ENCODE measurements around the gene HOXA7.

Gene HOXA7

DNA sequence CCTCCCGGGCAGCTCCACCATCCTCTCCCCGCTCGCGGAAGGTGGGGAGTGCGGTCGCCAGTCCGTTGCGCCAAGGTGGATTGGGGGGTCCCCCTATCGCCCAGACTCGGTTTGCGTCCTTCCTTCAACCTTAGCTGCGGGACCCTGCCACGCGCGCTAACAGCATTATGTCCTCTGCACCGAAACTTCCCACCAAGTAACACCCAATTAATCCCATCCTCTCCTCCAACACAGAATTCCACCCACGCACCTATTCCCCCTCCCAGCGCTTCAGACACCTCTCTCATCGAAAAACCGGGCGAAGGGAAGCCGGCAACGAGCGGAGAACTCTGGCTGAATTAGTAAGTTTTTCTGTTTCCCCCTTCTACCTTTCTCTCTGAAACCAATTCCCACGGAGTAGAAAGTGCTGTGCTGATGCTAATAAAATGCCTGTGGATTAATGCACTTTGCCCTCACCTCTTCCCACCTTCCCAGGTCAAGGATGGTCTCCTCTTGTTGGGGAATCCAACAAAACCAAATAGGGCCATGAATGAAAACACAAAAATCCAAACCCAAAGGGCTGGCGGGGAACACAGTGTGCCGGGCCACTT is 5.0 kb downstream of the HOXA7 start:
- Histone ChIP-seq H3K4me3 (ENCODE audit: control insufficient read depth in 1 of 7, extremely low read depth in 1 of 7, insufficient read depth in 4 of 7, low read depth in 2 of 7, low read length in 6 of 7) (peak overlapping the region; percentile 76 to 100 (median 91)), H3K27ac (ENCODE audit: insufficient read depth in 1 of 2, low read depth in 1 of 2, low read length in 2 of 2, poor library complexity in 1 of 2, severe bottlenecking in 2 of 2) (peak overlapping the region; percentile 75 to 96), H3K9me3 (ENCODE audit: control extremely low read depth in 1 of 5, control insufficient read depth in 4 of 5, insufficient read depth in 2 of 5, low read depth in 1 of 5, low read length in 4 of 5) (peaks cover 0 to 2% (median 0%) of the 10 kb centered on the region in 5 experiments), H3K4me1 (ENCODE audit: control extremely low read depth in 1 of 4, control insufficient read depth in 4 of 4, insufficient read depth in 4 of 4, low read length in 3 of 4) (peaks cover 5 to 86% (median 78%) of the 10 kb centered on the region in 4 experiments), H3K36me3 (ENCODE audit: control insufficient read depth in 4 of 4, insufficient read depth in 4 of 4, low read length in 3 of 4) (peaks cover 0 to 46% (median 4%) of the 10 kb centered on the region in 4 experiments), H3K27me3 (replicated peaks in 2 of 5; ENCODE audit: control insufficient read depth in 4 of 5, insufficient read depth in 5 of 5, low read length in 4 of 5) (no peaks in the 10 kb centered on the region)
- peak in 2 of 3 donors; percentile 65 to 80 for DNase-seq
- 0% methylated on average over 22 of the region's 27 CpGs for WGBS (ENCODE audit: insufficient coverage)
- POLR2A ChIA-PET, result interaction anchor here (1.1 to 3.4 kb wide), 5 partner anchors 11 to 951 kb away, joined by 3 to 15 read pairs (median 4); partner anchors contain the start of gene HNRNPA2B1
- CTCF ChIA-PET, result interaction anchor here (0.7 to 9.1 kb wide), 20 partner anchors 8 to 786 kb away, joined by 3 to 87 read pairs (median 6); partner anchors contain the start of genes HOXA4 and HOXA9

DNA sequence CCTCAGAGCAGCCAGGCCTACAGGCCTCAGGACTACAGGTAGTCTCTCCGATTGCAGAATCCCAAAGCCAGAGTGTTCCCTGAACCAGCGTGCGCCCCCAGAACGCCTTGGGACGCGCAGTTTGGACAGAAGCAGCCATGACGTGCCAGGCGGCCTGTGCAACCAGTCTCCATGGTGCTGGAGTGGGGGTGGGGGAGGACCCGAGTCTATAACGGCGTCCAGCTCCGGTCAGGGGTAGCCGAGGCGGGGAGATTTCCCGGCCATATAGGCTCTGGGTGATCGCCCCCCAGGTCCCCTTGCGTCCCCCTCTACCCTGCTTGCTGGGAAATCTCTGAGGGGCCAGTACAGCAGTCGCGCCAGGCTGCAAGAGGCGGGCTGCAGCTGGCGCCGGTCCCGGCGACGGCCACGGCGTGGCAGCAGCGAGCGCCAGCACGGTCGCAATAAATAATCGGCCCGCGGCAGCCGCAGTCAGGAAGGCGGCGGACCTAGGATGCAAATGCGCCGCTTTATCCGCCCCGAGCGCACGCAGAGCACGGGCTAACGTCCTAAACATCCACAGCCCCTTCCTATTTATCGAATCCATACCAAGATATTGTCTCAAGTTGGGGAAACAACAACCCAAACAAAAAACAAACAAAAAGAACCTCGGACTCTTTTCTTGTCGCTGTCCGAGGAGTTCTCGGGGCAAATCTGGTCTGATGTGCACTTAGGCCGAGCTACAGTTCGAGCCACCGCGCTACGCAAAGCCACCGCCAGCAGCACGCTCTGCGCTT is 5.7 kb downstream of the HOXA7 start:
- ChIA-PET CTCF (interaction anchor here (0.7 to 9.1 kb wide), 24 partner anchors 9 to 1258 kb away, joined by 3 to 87 read pairs (median 6); partner anchors contain the start of genes HOXA4 and HOXA9), POLR2A (interaction anchor here (1.1 to 3.4 kb wide), 5 partner anchors 11 to 951 kb away, joined by 3 to 15 read pairs (median 4); partner anchors contain the start of gene HNRNPA2B1)
- DNase-seq, result peak; percentile 83 to 91 (median 91)
- H3K9me3 ChIP-seq (ENCODE audit: control extremely low read depth in 1 of 5, control insufficient read depth in 4 of 5, insufficient read depth in 2 of 5, low read depth in 1 of 5, low read length in 4 of 5), result peaks cover 0 to 2% (median 0%) of the 10 kb centered on the region in 5 experiments
- 0% methylated on average over 54 of the region's 58 CpGs for WGBS (ENCODE audit: insufficient coverage)
- H3K4me3 ChIP-seq (ENCODE audit: control insufficient read depth in 1 of 7, extremely low read depth in 1 of 7, insufficient read depth in 4 of 7, low read depth in 2 of 7, low read length in 6 of 7), result peak overlapping the region; percentile 76 to 100 (median 91)
- H3K36me3 ChIP-seq (ENCODE audit: control insufficient read depth in 4 of 4, insufficient read depth in 4 of 4, low read length in 3 of 4), result peaks cover 0 to 53% (median 7%) of the 10 kb centered on the region in 4 experiments
- H3K27ac ChIP-seq (ENCODE audit: insufficient read depth in 1 of 2, low read depth in 1 of 2, low read length in 2 of 2, poor library complexity in 1 of 2, severe bottlenecking in 2 of 2), result peak overlapping the region; percentile 75 to 96
- peaks cover 5 to 84% (median 80%) of the 10 kb centered on the region in 4 experiments for H3K4me1 ChIP-seq (ENCODE audit: control extremely low read depth in 1 of 4, control insufficient read depth in 4 of 4, insufficient read depth in 4 of 4, low read length in 3 of 4)
- no peaks in the 10 kb centered on the region for H3K27me3 ChIP-seq (replicated peaks in 2 of 5; ENCODE audit: control insufficient read depth in 4 of 5, insufficient read depth in 5 of 5, low read length in 4 of 5)

DNA sequence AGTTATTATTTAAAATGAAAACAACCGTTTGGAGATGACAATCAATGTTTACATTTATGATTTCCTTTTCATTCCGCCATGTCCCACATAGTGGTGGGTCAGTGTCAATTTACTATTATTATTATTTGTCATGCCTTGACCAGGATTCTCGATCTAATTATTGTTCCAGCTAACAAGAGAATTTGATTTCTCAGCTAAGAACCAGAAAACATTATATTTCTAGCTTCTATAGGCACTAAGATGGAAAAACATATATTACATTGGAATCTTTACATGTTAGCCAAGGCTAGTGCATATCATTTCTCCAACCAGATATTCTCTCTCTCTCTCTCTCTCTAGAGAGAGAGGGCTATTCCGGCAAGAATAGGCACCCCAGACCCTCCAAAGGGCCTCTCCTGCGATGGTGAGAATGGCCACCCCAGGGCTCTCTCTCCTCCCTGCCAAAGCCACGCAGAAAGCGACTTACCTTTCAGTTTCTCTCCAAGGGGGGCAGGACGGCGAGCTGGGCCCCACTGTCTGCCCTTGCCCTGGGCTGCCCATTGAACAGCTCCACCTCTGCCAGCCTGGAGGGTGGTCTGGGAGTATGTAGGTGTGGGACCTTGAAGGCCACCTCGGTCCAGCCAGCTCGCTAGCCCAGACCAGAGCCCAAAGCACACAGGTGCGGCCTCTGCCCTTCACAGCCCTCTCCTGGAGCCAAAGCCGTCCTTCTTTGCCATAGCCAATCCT is 6.5 kb downstream of the HOXA7 start:
- Histone ChIP-seq H3K27me3 (replicated peaks in 2 of 5; ENCODE audit: control insufficient read depth in 4 of 5, insufficient read depth in 5 of 5, low read length in 4 of 5) (no peaks in the 10 kb centered on the region), H3K36me3 (ENCODE audit: control insufficient read depth in 4 of 4, insufficient read depth in 4 of 4, low read length in 3 of 4) (peaks cover 0 to 54% (median 12%) of the 10 kb centered on the region in 4 experiments), H3K27ac (ENCODE audit: insufficient read depth in 1 of 2, low read depth in 1 of 2, low read length in 2 of 2, poor library complexity in 1 of 2, severe bottlenecking in 2 of 2) (peak overlapping the region; percentile 43 to 96), H3K9me3 (ENCODE audit: control extremely low read depth in 1 of 5, control insufficient read depth in 4 of 5, insufficient read depth in 2 of 5, low read depth in 1 of 5, low read length in 4 of 5) (peaks cover 0 to 2% (median 0%) of the 10 kb centered on the region in 5 experiments), H3K4me3 (ENCODE audit: control insufficient read depth in 1 of 7, extremely low read depth in 1 of 7, insufficient read depth in 4 of 7, low read depth in 2 of 7, low read length in 6 of 7) (peak overlapping the region; percentile 76 to 100 (median 91)), H3K4me1 (ENCODE audit: control extremely low read depth in 1 of 4, control insufficient read depth in 4 of 4, insufficient read depth in 4 of 4, low read length in 3 of 4) (peaks cover 5 to 84% (median 80%) of the 10 kb centered on the region in 4 experiments)
- peak in 1 of 3 donors; percentile 32 for DNase-seq
- POLR2A ChIA-PET, result interaction anchor here (1.3 to 3.4 kb wide), 2 partner anchors 12 to 20 kb away, joined by 4 to 15 read pairs; no protein-coding TSS in a partner anchor
- 2% methylated on average over 6 of the region's 13 CpGs for WGBS (ENCODE audit: insufficient coverage)
- CTCF ChIA-PET, result interaction anchor here (0.7 to 9.1 kb wide), 23 partner anchors 8 to 1257 kb away, joined by 3 to 87 read pairs (median 6); partner anchors contain the start of genes HOXA10, HOXA4 and HOXA9

DNA sequence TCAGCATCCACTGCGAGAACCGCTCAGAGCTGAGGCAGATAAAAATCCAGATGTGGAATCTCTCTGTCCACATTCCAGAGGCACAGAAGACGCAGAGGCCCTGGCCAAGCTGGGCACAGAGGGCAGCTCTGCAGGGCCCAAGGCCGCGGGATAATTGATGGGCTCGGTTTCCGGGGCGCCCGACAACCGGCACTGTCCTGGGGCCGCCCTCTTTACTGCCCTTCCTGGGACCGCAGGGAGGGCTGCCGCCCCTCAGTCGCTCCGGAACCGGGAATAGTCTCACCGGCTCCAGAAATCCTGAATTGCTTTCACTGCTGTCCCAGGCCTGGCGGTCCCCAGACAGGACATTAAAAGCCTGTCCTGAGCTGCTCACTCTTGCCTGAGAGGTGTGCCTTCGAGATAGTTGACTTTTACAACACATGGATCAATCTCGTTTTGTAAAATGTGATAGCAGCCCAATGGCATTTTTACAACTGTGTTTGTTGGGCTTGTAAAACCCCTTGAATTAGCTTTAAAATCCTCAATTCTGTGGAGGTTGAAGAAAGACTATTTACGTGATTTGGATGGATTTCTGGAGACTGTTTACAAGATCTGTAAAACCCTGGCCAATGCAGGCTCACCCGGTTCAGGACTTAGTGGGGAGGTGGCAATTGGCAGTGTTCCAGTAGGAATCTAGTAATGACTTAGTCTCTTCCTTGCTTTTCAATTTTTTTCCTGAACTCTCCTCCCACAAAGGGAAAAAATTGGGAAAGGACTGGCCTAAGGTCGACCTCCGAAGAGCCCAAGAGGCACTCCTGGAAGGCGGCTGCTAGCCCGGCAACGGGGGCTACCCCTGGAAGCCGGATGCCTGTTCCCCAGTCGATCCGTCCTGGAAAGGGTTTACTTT is 7.5 kb downstream of the HOXA7 start:
- H3K9me3 ChIP-seq (ENCODE audit: control extremely low read depth in 1 of 5, control insufficient read depth in 4 of 5, insufficient read depth in 2 of 5, low read depth in 1 of 5, low read length in 4 of 5), result peaks cover 0 to 2% (median 0%) of the 10 kb centered on the region in 5 experiments
- no peaks in the 10 kb centered on the region for H3K27me3 ChIP-seq (replicated peaks in 2 of 5; ENCODE audit: control insufficient read depth in 4 of 5, insufficient read depth in 5 of 5, low read length in 4 of 5)
- CTCF ChIA-PET, result interaction anchor here (0.9 to 9.1 kb wide), 17 partner anchors 10 to 779 kb away, joined by 3 to 87 read pairs (median 6); partner anchors contain the start of gene HOXA10
- peaks cover 2 to 55% (median 20%) of the 10 kb centered on the region in 4 experiments for H3K36me3 ChIP-seq (ENCODE audit: control insufficient read depth in 4 of 4, insufficient read depth in 4 of 4, low read length in 3 of 4)
- peak overlapping the region; percentile 22 to 100 (median 91) for H3K4me3 ChIP-seq (ENCODE audit: control insufficient read depth in 1 of 7, extremely low read depth in 1 of 7, insufficient read depth in 4 of 7, low read depth in 2 of 7, low read length in 6 of 7)
- POLR2A ChIA-PET, result interaction anchor here (0.7 to 1.5 kb wide), 3 partner anchors 18 to 292 kb away, joined by 3 to 6 read pairs (median 4); no protein-coding TSS in a partner anchor
- 7% methylated on average over 25 of the region's 30 CpGs for WGBS (ENCODE audit: insufficient coverage)
- H3K4me1 ChIP-seq (ENCODE audit: control extremely low read depth in 1 of 4, control insufficient read depth in 4 of 4, insufficient read depth in 4 of 4, low read length in 3 of 4), result peaks cover 5 to 78% (median 73%) of the 10 kb centered on the region in 4 experiments
- H3K27ac ChIP-seq (ENCODE audit: insufficient read depth in 1 of 2, low read depth in 1 of 2, low read length in 2 of 2, poor library complexity in 1 of 2, severe bottlenecking in 2 of 2), result peak overlapping the region in 1 of 2 experiments; percentile 96
- no peak for DNase-seq

DNA sequence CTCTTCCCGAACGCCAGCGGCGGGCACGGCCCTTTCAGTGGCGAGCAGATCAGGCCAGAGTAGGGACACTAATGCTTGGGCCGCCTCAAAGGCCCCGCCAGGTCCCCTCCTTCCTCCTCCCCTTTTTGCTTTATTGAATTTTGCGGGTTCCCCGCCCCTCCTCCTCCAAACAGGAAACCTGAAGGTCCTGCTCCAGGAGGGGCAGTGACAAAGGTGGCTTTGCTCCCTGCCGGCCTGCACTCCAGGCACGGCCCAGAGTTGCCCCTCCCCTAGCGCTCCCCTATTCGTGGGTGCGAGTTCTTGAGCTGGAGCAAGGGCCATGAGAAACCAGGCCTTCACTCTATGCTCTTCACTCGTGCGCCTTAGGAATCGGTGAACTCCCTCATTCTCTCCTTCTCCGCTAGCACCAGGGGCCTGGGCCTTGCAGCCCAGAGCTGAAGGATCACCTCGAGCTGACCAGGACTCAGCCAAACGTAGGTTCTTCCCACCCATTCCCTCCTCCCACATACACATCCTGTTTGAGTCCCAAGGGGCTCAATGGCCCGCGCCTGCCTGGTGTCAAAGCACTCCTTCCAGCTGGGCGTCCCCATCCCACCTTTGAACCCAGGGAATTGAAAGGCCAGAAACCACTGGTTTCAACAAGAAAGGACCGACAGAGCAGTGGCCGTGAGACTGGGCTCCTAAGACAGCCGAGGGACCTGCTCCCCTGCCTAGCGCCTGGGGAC is 8.3 kb downstream of the HOXA7 start:
- no peaks in the 10 kb centered on the region for H3K27me3 ChIP-seq (replicated peaks in 2 of 5; ENCODE audit: control insufficient read depth in 4 of 5, insufficient read depth in 5 of 5, low read length in 4 of 5)
- ChIA-PET POLR2A (interaction anchor here (0.7 to 1.5 kb wide), 2 partner anchors 17 to 20 kb away, joined by 4 to 6 read pairs; no protein-coding TSS in a partner anchor), CTCF (interaction anchor here (0.9 to 9.1 kb wide), 12 partner anchors 11 to 778 kb away, joined by 3 to 87 read pairs (median 6); partner anchors contain the start of gene HOXA10)
- H3K27ac ChIP-seq (ENCODE audit: insufficient read depth in 1 of 2, low read depth in 1 of 2, low read length in 2 of 2, poor library complexity in 1 of 2, severe bottlenecking in 2 of 2), result peak overlapping the region in 1 of 2 experiments; percentile 96
- H3K4me3 ChIP-seq (ENCODE audit: control insufficient read depth in 1 of 7, extremely low read depth in 1 of 7, insufficient read depth in 4 of 7, low read depth in 2 of 7, low read length in 6 of 7), result peak overlapping the region; percentile 22 to 100 (median 91)
- peaks cover 0 to 4% (median 0%) of the 10 kb centered on the region in 5 experiments for H3K9me3 ChIP-seq (ENCODE audit: control extremely low read depth in 1 of 5, control insufficient read depth in 4 of 5, insufficient read depth in 2 of 5, low read depth in 1 of 5, low read length in 4 of 5)
- DNase-seq, result peak in 2 of 3 donors; percentile 46 to 58
- peaks cover 5 to 70% (median 67%) of the 10 kb centered on the region in 4 experiments for H3K4me1 ChIP-seq (ENCODE audit: control extremely low read depth in 1 of 4, control insufficient read depth in 4 of 4, insufficient read depth in 4 of 4, low read length in 3 of 4)
- 3% methylated on average over 28 of the region's 28 CpGs for WGBS (ENCODE audit: insufficient coverage)
- H3K36me3 ChIP-seq (ENCODE audit: control insufficient read depth in 4 of 4, insufficient read depth in 4 of 4, low read length in 3 of 4), result peaks cover 2 to 62% (median 26%) of the 10 kb centered on the region in 4 experiments
